Epithelial cell of proximal tubule (primary cell): Measurements from ENCODE around the gene SNRNP25. TPM values are rescaled to one million over a fixed set of nuclear protein-coding genes. Genes with fewer than 3 reads are reported as not detected.

Experiments used
- DNase-seq: peaks from one replicate; pipeline ENCODE4 v3.0.0-alpha.2; 2011; ENCODE audit warnings: low read depth
- H3K4me3 ChIP-seq: 2 replicates; pipeline ENCODE4 v1.5.1; 2011; ENCODE audit warnings: low read depth, mild to moderate bottlenecking, low read length
- CTCF ChIP-seq: conservative IDR thresholded peaks from 2 replicates; pipeline ENCODE4 v1.5.1; 2012; ENCODE audit warnings: low read depth, mild to moderate bottlenecking, low read length
- total RNA-seq: library from RNA; depleted of rRNA; stranded (reverse); fragments of >200 nt; gene quantifications from 2 replicates; pipeline ENCODE4 v1.2.3, GENCODE V29; 2015

Gene SNRNP25
- total RNA-seq, 1 donor from 2014 or later, result 53.9 TPM

- H3K4me3 ChIP-seq, result peak overlapping the region; percentile 71
- no peak for DNase-seq
- TF ChIP-seq CTCF, result no peak
Measured at GRCh38 chr16:77273-77806, 23.7 kb downstream of the SNRNP25 start.

GRCh38 chr16:77807-78443 lies 24.3 kb downstream of the SNRNP25 start, which contains the start of gene MPG:
MPG (plus strand) TSS chr16:78225; CDS start chr16:78310, 85 bp downstream.
- H3K4me3 ChIP-seq, result peak within 1 kb of the TSS; percentile 71
- TF ChIP-seq CTCF, result no peak
- no peak for DNase-seq

GRCh38 chr16:78444-79150 lies 25.0 kb downstream of the SNRNP25 start:
- H3K4me3 ChIP-seq, result peak overlapping the region; percentile 71
- DNase-seq, result no peak
- TF ChIP-seq CTCF, result no peak

GRCh38 chr16:79151-80054 lies 25.8 kb downstream of the SNRNP25 start:
- no peak for TF ChIP-seq CTCF
- no peak for DNase-seq
- peak overlapping the region; percentile 71 for H3K4me3 ChIP-seq

- TF ChIP-seq CTCF, result no peak
- DNase-seq, result no peak
Measured at GRCh38 chr16:83060-83603, 29.5 kb downstream of the SNRNP25 start.

GRCh38 chr16:83781-84615 lies 30.4 kb downstream of the SNRNP25 start:
- H3K4me3 ChIP-seq, result no peak overlapping the region
- DNase-seq, result no peak
- no peak for TF ChIP-seq CTCF

More at GRCh38 chr16:83060-83603, 29.5 kb downstream of the SNRNP25 start:
- no peak overlapping the region for H3K4me3 ChIP-seq
